Retina (tissue), 1 donor: Measurements from ENCODE around the gene ZBTB14.
A peak's percentile ranks its signal among the peaks of the same experiment; 100 is the strongest.

Experiments used
- DNase-seq: peaks from one replicate; pipeline ENCODE4 v3.0.0-alpha.2; 2016

ZBTB14 gene, protein sequence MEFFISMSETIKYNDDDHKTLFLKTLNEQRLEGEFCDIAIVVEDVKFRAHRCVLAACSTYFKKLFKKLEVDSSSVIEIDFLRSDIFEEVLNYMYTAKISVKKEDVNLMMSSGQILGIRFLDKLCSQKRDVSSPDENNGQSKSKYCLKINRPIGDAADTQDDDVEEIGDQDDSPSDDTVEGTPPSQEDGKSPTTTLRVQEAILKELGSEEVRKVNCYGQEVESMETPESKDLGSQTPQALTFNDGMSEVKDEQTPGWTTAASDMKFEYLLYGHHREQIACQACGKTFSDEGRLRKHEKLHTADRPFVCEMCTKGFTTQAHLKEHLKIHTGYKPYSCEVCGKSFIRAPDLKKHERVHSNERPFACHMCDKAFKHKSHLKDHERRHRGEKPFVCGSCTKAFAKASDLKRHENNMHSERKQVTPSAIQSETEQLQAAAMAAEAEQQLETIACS

GRCh38 chr18:5295231-5295920, at the start of gene ZBTB14:
ZBTB14 (minus strand) TSS chr18:5295726; CDS start chr18:5293246, 2,480 bp downstream.
- DNase-seq, result no peak

DNA sequence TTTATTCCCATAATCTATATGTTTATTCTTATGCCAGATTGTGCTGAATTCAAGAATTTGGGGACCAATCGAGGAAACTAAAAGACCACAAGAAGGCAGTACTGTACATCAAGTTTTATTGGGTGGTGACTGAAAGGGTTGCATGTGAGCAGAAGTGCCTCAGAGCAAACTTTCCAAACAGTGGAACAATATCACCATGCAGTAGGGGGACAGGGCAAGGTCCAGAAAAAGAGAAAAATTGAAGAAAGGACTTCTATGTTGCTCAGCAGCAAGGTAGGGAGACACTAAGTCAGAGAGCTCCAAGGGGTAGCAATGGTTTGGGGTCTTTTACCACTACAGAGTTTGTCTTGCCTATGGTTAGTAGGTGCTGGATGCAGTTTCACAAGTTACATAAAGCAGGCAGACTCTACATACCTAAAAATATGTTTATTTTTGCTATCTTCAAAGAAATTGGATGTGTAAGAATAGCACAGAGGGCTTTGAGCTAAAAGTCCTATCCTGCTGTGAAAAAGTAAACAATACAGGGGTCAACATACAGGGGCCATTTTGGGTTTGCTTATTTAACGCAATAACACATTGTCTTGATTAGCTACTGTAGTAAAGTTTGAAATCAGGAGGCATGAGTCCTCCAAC, 43.8 kb upstream of the ZBTB14 start:
- no peak for DNase-seq

DNA sequence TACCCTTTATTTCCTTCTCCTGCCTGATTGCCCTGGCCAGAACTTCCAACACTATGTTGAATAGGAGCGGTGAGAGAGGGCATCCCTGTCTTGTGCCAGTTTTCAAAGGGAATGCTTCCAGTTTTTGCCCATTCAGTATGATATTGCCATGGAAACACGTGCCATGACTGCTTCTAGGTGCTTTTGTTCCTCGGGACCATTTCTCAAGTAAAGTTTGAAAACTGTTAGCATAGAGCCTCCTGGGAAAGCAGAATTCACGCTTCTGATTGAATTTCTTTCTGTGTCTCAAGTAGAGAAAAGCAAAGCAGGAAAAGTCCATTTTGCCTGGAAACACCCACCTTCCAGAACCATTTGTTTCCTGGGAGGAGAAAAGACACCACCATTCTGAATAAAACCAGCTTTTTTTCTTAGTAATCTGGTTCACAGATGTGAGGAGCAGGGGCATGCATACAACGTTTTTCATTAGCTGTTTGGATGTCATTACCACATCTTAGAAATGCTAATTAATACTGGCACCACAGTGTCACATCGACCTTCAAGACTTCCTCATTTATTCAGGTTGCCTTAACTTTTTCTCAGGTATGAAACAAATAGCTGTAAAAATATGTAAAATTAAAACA, 39.0 kb upstream of the ZBTB14 start:
- no peak for DNase-seq

GRCh38 chr18:5318061-5318700, 22.7 kb upstream of the ZBTB14 start:
- DNase-seq, result no peak

DNA sequence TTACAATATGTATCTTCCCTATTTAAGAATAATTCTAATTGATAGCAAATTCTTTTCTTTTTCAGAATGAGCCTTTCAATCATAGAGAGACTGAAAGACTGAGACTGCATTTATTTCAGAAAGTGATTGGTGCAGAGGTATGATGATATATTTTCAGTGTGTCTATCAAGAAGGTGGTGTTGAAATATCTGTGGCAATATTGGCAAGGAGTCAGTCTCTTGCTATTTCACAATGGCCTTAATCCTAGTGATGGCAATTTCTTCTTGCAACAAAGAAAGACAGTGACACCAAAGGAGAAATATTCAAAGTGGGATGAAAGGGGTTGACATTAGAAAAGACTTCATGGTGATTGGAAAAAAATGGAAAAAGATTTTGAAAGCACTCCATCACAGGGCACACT, 21.7 kb upstream of the ZBTB14 start:
- DNase-seq, result no peak

GRCh38 chr18:5315838-5316237, 20.3 kb upstream of the ZBTB14 start:
- DNase-seq, result no peak

- no peak for DNase-seq
Observed at GRCh38 chr18:5311301-5311989, 15.9 kb upstream of the ZBTB14 start.

- DNase-seq, result no peak
Observed at GRCh38 chr18:5309888-5310470, 14.5 kb upstream of the ZBTB14 start.

GRCh38 chr18:5305835-5306234, 10.3 kb upstream of the ZBTB14 start:
- no peak for DNase-seq

DNA sequence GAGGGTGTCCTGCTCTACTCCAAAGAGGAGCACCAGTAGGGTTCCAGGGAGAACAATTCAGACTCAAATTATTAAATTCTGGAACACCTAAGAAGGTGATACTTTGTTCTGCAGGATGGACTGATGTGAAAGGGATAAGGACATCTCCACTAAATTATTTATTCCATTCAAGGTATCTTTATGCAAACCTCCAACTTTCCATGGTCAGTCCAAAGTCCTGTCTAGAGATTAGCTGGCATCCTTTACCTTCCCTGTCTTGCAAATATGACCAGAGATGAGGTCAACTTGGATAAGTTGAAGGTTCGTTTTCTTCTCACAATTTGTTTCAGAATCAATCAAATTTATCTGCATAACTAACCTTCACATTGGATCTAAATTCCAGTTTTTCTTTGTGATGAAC, 8.7 kb upstream of the ZBTB14 start:
- DNase-seq, result no peak

DNA sequence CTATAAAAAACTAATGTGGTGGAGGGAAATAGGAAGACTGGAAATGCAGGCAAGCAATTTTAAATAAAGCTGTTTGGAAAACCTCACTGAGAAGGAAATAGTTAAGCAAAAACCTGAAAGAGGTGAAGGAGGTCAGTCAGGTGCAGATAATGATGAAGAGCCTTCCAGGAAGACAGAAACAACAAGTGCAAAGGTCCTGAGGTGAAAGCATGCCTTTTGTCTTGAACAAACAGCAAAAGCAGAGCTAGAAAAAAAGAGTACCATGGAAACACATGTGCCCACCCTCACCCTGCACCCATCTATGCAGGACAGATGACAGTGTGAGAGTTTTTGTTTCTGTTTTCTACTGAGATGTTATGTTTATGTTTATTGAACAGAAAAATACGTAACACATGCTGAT, 8.1 kb upstream of the ZBTB14 start:
- no peak for DNase-seq

DNA sequence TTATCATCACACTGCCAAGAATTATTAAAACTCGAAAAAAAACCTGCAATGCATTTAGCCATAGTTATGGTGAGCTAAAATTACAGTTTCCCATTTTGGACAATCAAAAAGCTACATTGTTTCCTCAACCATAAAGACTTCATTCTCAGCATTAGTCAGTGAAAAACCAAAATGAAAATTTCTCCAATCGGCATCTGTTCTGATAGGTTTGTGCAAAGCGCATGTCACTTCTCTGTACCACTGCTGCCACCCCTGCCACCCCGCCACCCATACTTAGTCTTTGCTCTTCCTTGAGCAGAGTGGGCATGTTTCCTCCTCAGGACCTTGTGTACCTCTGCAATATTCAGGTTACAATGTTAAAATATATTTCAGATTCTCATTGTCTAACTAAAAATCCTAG, 7.1 kb upstream of the ZBTB14 start:
- no peak for DNase-seq

GRCh38 chr18:5300476-5301010, 5.0 kb upstream of the ZBTB14 start:
- DNase-seq, result no peak

DNA sequence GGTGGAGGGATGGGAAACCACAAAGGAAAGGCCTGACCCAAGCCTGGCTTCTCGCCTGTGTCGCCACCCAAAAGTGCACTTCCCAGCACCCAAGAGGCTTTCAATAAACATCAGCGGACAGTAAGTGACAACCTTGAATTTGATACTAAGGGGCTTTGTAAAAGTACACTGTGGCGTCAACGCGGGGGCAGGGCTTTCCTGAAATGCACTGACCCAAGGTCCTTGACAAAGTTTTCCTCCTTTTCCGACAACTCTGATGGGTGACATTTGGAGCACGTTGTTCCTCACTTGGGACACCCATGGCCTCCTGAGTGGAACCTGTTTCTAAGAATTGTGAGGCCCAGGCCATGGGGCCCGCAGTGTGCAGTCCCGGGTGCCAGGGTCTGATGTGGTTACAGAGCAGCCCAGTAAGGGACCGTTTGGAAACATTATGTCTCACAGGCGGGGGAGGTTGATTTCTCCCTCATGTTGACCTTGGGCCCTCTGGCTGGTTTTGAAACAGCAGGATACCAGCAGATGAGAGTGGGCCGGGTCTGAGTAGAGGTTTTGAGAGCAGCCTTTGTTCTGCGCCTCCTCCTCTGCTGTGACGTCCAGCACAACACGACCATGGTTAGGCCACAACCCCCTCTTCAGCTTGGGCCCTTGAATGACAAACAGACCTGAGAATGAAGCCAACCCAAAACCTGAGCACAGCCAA, 2.8 kb upstream of the ZBTB14 start:
- DNase-seq, result no peak

DNA sequence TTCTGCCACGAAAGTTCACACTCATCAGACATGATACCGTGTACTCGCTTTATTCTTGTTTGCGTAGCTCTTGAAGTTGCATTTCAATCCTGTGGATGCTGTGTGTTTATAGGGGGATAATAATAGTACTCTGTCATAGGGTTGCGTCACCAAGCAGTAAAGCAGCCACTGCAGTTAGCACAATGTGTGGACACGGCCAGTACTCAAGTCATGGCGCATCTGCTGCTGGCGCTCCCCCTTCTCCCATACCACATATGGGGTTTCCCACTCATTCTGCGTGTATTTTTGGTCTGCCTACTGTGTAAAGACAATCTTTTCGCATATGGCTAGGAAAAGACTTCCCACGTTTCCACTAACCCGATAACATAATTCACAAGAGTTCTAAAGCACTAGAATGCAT, 2.1 kb upstream of the ZBTB14 start:
- DNase-seq, result no peak

GRCh38 chr18:5296706-5297320, 1.3 kb upstream of the ZBTB14 start:
- DNase-seq, result peak; percentile 93

DNA sequence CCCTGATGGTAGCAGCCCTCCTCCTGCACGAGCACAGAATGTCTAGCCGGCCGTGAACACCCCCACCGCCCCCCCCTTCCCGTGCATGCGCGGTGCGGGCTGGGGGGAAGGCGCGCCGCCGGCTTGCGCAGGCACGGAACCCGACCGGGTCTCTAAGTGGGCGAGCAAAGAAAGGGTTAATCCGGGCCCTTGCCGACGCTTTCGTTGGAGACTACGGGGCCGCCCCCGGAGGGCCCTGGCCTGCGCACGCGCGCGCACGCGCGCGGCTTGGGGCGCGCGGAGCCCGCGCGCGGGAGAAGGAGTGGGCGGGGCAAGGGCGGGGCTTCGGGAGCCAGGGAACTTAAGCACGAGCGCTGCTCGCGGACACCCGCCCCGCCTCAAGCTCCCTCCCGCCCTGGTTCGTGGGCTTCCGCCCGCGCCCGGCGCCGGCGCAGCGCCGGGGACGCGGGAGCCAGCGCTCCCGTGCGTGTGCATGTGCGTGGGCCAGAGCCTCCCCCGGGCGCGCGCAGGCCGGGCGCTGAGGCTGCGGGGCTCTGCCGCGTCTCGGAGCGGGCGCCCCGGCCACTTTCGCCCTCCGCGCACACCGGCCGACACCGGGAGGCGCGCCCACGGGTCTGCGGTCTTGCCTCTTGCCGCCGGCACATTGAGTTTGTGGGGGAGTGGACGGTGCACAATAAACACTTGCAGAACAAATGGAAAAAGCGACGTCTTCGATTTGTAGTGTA, 617 bp upstream of the ZBTB14 start:
- peak; percentile 95 for DNase-seq

GRCh38 chr18:5294457-5295230, 882 bp downstream of the ZBTB14 start:
- DNase-seq, result peak; percentile 87

DNA sequence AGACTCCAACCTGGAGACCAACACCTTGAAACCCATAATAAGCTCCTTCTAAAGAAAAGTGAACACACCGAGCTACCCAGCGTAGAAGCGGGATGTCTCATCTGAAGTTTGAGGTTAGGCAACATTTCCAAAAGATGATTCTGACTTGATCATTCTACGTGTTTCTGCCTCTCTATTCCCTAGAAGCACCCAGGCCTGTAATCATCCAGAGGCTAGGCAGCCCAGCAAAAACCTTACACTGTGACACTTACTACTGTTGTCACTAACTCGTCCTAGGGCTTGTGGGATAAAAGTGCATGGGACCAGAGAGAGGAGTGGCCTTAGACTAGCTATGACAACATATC, 1.4 kb downstream of the ZBTB14 start:
- peak; percentile 13 for DNase-seq
